Activated CD4-positive, alpha-beta T cell treated with anti-CD3 and anti-CD28 coated beads for 1 hour (primary cell): ENCODE results near the gene PCAT6.
"Not testable (repeated sequence)": the region's sequence is repeated elsewhere in the genome, so short reads cannot be mapped to it uniquely, and the experiment has no call there.

Experiments used
- DNase-seq: peaks from one replicate; pipeline ENCODE4 v3.0.0-alpha.2; 2020

The PCAT6 gene

DNA sequence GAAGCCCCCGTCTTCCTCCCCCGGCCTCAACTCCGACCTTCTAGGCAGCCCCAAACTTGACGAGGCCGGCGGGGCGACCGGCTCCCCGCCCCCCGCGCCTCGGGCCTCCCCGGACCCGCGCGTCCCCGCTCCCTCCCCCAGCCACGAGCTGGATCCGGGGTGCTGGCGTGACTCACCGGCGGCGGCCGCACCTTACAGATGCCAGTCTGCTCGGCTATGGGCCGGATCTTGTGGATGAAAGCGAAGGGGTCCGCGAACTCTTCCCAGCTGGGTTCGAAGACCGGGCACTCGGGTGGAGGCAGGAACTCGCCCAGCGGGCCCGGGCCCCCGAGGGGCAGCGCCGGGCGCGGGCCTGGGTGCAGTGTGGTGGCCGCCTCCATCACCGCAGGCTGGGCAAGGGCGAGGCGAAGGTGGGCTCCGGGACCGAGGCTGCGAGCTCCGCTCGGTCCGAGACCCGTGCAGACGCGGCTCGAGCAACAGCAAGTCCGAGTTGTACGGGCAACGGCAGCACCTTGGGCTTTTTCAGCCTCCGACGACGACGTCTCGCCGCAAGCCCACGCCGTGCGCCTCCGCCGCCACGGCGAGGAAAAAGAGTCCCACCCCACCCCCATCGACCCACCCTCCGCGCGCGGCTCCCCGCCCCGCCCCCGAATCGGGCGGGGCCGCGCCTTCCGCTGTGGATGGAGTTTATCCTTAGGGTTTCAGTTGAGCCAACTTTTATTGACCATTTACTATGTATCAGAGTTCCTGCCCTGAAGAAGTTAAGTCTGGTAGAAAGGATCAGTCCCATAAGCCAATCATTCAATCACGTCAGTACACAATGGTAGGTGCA, 2.6 kb upstream of the PCAT6 start, which contains the start of gene KDM5B:
KDM5B (minus strand) TSS at position 496 of the 832 bp plus-strand sequence; CDS start at position 380, 116 bp downstream.
- peak; percentile 61 for DNase-seq

DNA sequence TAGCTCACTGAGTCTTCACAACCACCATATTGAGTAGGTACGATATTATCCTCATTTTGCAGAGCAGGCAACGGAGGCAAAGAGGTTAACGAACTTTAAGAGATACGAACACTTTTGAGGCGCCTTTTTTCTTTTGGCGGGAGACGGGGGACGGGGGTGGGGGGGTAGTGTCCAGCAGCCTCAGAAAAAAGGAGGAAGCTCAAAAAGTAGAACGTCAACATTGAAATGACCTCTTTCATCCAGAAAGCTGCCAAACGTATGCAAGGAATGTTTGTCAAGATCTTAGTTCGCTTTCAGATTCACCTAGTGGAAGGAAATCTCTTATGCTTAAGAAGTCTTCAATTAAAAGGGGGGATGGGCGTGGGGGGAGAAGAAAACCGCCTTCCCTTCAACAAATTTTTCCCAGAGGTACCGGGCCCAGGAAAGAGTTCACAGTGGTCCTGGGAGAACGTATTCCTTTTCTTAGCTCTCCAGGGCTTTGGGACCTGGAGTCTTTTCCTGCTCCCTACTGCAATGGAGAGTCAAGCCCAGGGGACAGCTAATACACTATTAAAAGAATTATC, 1.1 kb upstream of the PCAT6 start:
- DNase-seq: no peak

GRCh38 chr1:202810193-202810614, 550 bp upstream of the PCAT6 start:
- no peak for DNase-seq

- no peak for DNase-seq
Observed at GRCh38 chr1:202811296-202812175, 782 bp downstream of the PCAT6 start.

- no peak for DNase-seq
Observed at GRCh38 chr1:202812176-202813026, 1.6 kb downstream of the PCAT6 start.

GRCh38 chr1:202815120-202815519, 4.4 kb downstream of the PCAT6 start:
- DNase-seq: no peak

DNA sequence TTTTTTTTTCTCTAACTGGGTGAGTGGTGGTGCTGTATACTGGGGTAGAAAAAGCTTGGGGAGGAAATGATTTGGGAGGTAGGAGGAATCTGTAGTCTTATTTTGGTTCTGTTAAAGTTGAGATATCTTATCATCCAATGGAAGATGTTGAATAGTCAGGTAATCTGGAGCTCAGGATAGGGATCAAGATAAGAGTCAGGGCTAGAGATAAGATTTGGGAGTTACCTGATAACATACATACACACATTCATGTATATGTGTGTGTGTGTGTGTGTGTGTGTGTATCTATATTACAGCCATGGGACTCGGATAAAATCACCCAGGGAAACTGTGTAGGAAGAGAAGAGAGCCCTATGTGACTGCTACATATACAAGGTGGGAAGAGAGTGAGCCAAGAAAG, 8.1 kb downstream of the PCAT6 start:
- DNase-seq: no peak

GRCh38 chr1:202821467-202821866, 10.7 kb downstream of the PCAT6 start:
- no peak for DNase-seq

GRCh38 chr1:202825748-202826147, 15.0 kb downstream of the PCAT6 start:
- no peak for DNase-seq

- DNase-seq: not testable (repeated sequence)
Observed at GRCh38 chr1:202829223-202829622, 18.5 kb downstream of the PCAT6 start.

DNA sequence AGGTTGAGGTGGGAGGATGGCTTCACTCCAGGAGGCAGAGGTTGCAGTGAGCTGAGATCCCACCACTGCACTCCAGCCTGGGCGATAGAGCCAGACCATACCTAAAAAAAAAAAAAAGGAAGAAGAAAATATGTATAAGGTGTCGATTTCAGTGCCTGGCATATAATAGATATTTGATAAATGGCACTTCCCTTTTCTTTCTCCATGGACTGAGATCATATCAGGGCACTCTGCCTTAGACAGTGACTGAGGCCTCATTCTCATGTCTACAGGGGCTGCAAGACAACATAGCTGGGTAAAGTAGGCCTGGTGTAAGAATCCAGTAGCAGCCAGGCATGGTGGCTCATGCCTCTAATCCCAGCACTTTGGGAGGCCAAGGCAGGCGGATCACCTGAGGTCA, 21.2 kb downstream of the PCAT6 start:
- DNase-seq: no peak

DNA sequence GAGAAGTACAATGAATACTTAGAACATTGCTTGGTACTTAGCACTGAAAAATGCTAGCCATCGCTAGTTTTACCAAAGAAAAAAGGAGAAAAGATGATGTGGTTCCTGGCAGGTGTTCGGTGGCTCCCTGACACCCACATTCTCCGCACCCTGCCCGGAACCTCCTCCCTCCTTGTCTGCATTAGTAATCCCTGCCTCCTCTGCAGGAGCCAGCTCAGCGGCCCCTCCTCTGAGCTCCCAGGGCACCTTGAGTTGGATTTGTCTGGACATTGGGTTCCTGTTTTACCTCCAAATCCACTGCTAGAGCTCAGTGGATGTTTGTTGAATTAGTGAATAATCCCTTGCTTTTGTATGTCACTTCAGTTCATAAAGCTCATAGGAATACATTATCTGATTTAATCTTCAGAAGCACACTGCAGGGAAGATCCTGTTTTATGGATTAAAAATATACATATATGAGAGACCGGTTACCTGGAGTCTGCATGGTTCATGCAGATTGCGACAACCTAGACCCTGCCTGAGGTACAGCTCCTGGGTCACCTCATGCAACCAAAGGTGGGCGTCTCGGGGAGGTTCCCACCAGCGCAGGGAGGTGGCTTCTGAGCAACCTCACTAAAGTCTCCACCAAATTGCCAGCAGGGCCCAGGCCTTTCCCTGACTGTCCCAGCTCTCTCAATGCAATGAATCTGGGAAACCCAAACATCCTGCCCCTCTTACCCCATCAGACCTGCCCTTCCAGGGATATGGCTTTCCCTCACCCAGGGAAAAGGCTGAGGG, 24.2 kb downstream of the PCAT6 start:
- DNase-seq: no peak

DNA sequence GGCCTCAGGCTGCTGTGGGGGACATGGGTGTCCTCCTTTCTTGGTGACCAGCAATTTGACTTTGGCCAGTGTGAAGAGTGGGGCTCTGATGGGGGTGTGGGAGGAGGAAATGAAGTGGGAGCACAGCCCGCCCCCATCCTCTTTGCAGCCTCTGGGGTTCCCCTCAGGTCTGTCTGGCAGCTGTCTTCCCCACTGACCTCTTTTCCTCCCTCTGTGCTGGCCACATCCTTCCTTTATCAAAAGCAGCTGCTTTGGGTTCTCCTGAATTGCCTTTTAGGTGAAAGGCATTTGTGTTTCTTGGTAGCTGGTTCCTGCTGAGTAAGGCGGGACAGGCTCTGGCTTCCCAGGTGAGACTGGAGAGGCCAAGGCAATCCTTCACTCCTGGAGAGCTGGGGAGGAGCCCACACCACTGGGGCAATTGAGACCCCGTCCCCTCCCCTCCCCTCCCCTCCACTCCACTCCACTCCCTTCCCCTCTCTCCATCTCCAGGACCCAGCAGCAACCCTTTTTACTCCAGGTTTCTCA, 24.9 kb downstream of the PCAT6 start:
- DNase-seq: no peak

DNA sequence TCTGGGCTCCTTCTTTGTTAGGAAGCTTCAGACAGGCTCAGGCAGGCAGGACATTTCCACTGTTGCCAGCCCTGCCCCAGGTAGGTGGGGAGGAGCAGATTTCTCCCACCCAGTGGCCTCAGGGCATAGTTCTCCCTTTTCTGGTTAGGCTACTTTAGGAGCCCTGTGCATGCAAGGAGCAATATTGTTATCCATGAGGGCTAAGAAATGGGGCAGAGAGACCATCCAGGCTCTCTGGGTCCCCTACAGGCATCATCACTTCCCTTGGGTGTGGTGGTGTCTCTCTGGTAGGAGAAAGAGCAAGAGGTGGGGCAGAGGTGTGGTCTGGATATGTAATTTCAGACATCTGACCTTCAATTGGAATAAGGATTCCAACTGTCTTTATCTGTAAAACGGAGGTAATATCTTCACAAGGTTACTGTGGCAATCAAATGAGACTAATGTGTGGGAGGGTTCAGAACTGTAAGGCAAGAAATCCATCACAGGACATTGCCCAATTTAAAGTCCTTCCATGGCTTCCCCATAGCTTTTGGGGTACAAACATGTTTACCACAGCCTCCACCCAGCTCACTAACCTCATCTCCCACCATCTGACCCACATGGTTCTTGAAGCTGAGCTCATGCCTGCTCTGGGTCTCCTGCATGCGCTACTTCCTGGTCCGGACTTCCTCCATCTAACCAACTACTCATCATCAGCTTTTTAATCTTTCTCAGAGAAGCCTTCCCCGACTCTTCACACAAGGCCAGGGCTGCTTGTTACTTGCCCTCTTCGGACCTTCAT, 26.1 kb downstream of the PCAT6 start:
- DNase-seq: no peak

- no peak for DNase-seq
Observed at GRCh38 chr1:202837746-202838262, 27.1 kb downstream of the PCAT6 start.

DNA sequence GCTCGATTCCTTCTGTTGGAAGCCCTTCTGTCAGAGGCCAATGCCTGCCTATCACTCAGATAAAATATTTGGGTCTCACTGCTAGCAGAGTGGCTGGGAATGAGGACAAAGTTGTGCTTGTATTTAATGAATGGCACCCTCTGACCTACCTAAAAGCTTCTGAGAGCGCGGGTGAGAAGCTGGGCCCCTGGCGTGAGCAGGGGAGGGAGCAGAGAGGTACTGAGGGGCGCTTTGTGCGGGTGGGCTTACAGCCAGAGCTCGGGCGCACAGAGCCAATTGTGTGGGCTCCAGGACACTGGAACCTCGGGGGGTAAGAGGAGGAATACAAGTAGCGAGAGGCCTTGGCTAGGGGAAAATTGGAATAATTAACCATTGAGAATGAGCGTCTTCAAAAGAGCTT, 32.3 kb downstream of the PCAT6 start:
- DNase-seq: no peak

DNA sequence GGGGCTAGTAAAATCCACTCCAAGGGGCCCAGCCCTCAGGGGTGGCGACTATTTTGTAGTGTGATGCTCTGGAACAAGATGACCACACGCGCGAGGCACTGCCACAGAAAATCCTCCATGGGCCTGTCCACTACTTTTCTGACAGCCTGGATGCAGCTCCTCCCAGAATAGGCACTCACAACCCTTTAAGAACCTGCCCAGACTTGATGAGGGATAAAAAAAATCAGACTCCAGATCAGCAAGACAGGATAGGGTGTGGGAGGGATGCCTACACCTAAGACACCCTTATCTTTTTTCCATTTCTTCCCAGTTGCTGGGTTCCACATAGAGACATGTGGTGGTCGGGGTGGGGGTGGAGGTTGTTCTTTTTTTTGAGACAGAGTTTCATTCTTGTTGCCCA, 33.5 kb downstream of the PCAT6 start:
- no peak for DNase-seq

DNA sequence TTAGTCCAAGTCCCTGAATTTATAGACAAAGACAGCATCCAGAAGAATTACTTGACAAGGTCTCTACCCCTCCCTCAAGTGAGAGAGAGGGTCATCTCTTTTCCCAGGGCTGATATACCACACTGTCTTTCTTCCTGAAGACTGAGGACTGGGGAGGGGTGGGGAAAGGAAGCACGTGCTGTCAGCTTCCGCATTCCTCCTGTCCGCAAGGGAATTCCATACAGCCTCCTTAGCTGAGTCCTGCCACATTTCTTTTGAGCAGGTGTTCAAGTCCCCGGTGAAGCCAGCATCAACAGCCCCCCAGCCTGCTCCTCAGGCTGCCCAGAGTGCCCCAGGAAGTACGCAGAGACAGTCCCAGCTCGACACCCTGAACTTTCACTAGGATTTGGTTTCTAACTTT, 34.2 kb downstream of the PCAT6 start:
- no peak for DNase-seq

- DNase-seq: no peak
Observed at GRCh38 chr1:202848191-202848542, 37.4 kb downstream of the PCAT6 start.

DNA sequence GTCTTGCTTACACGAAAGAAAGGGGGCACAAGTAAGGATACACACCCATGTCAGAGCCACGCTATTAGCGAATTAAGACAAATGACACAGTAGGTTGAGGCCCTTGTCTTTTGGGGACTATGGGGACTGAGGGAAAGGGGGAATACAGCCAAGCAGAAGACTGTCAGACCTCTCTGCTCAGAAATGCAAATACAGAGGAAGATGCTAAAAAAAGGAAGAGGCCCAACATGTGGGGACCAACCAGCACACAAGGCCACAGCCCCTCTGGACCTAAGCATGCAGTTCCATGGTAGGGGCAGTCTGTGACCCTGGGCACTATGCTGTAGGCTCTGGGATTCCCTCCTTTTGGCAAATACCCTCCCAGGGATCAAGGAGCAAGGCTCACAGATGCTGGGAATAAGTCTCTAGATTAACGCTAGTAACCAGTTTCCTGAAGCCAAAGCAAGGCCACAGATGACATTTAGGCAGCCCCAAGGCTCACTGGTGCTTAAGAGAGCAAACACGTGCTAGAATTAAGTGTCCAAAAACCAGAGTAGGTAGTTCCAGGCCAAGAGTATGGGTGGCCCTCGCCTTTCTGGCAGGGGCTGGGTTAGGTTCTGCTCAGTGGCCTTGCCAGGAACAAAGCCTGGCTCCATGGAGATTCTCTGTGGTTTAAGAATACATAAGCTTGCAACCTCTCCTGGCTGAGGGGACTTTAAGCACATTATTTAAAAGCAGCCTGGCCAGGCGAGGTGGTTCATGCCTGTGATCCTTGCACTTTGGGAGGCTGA, 40.0 kb downstream of the PCAT6 start:
- DNase-seq: no peak
